DND-41 (cell line): ENCODE results near the gene ORM2.

Experiments used
- ATAC-seq: fragments of 200-7000 bp; cut with Tn5 transposase; 3 replicates; pipeline ENCODE4 v1.9.1; 2021; ENCODE audit warnings: low read depth; ENCODE audit not compliant: insufficient read depth
- DNase-seq: peaks from one replicate; pipeline ENCODE4 v3.0.0-alpha.2; 2020
- H2AFZ ChIP-seq: 2 replicates; pipeline ENCODE4 v1.6.0; 2012; ENCODE audit warnings: low read depth, low read length
- H3K27ac ChIP-seq: 2 replicates; pipeline ENCODE4 v1.5.1; 2012; ENCODE audit warnings: low read length, inconsistent platforms
- H3K27me3 ChIP-seq: fragments of 200-600 bp; sonication (generic); 2 replicates; pipeline ENCODE4 v1.6.0; 2012; ENCODE audit warnings: low read length, mild to moderate bottlenecking, inconsistent platforms; ENCODE audit not compliant: insufficient read depth, poor library complexity
- H3K36me3 ChIP-seq: 2 replicates; pipeline ENCODE4 v1.5.1; 2012; ENCODE audit warnings: low read length, inconsistent platforms; ENCODE audit not compliant: insufficient read depth
- H3K4me1 ChIP-seq: 2 replicates; pipeline ENCODE4 v1.5.1; 2012; ENCODE audit warnings: mild to moderate bottlenecking, low read length; ENCODE audit not compliant: insufficient read depth
- H3K4me2 ChIP-seq: 2 replicates; pipeline ENCODE4 v1.6.0; 2012; ENCODE audit warnings: mild to moderate bottlenecking, moderate library complexity, low read length, inconsistent platforms; ENCODE audit not compliant: insufficient read depth
- H3K4me3 ChIP-seq, 2 experiments: fragments of 200-600 bp in 1 of 2; shearing (Covaris generic) in 1 of 2; 2 replicates each; pipeline ENCODE4 v1.5.1; 2012 to 2016; ENCODE audit warnings: inconsistent platforms in 2 of 2, low read length in 2 of 2, mild to moderate bottlenecking in 2 of 2, low read depth in 1 of 2, moderate library complexity in 1 of 2
- H3K79me2 ChIP-seq: 2 replicates; pipeline ENCODE4 v1.6.0; 2012; ENCODE audit warnings: low read length, inconsistent platforms; ENCODE audit not compliant: insufficient read depth
- H3K9ac ChIP-seq: 2 replicates; pipeline ENCODE4 v1.6.0; 2012; ENCODE audit warnings: low read depth, mild to moderate bottlenecking, inconsistent platforms, low read length, moderate library complexity
- H3K9me3 ChIP-seq: 2 replicates; pipeline ENCODE4 v1.5.1; 2012; ENCODE audit warnings: low read length, moderate library complexity, mild to moderate bottlenecking, inconsistent platforms; ENCODE audit not compliant: insufficient read depth, severe bottlenecking
- H4K20me1 ChIP-seq: 2 replicates; pipeline ENCODE4 v1.6.0; 2012; ENCODE audit warnings: low read length; ENCODE audit not compliant: insufficient read depth
- EZH2 ChIP-seq: IDR thresholded peaks from 3 replicates; pipeline ENCODE4 v1.6.1; 2012; ENCODE audit warnings: borderline replicate concordance, low read depth, mild to moderate bottlenecking, moderate library complexity, low read length, inconsistent platforms; ENCODE audit not compliant: severe bottlenecking
- TF ChIP-seq, protein P1 (sequence below): IDR thresholded peaks from 2 replicates; pipeline ENCODE4 v1.5.1; 2012; ENCODE audit warnings: borderline replicate concordance, low read length, moderate library complexity, mild to moderate bottlenecking; ENCODE audit not compliant: poor library complexity, severe bottlenecking; ENCODE audit errors: extremely low read depth

Gene ORM2

GRCh38 chr9:114355821-114356220 lies 26.2 kb downstream of the ORM2 start:
- Histone ChIP-seq H3K4me3 (no peak overlapping the region), H3K27ac (no peak overlapping the region), H3K27me3 (no peaks in the 10 kb centered on the region), H2AFZ (no peak overlapping the region), H3K4me1 (no peaks in the 10 kb centered on the region), H3K9me3 (no peaks in the 10 kb centered on the region), H3K36me3 (peaks cover 85% of the 10 kb centered on the region), H4K20me1 (no peaks in the 10 kb centered on the region), H3K79me2 (no peaks in the 10 kb centered on the region), H3K9ac (no peak overlapping the region), H3K4me2 (no peak overlapping the region)
- TF ChIP-seq, protein P1, sequence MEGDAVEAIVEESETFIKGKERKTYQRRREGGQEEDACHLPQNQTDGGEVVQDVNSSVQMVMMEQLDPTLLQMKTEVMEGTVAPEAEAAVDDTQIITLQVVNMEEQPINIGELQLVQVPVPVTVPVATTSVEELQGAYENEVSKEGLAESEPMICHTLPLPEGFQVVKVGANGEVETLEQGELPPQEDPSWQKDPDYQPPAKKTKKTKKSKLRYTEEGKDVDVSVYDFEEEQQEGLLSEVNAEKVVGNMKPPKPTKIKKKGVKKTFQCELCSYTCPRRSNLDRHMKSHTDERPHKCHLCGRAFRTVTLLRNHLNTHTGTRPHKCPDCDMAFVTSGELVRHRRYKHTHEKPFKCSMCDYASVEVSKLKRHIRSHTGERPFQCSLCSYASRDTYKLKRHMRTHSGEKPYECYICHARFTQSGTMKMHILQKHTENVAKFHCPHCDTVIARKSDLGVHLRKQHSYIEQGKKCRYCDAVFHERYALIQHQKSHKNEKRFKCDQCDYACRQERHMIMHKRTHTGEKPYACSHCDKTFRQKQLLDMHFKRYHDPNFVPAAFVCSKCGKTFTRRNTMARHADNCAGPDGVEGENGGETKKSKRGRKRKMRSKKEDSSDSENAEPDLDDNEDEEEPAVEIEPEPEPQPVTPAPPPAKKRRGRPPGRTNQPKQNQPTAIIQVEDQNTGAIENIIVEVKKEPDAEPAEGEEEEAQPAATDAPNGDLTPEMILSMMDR, result no peak
- TF ChIP-seq EZH2, result no peak
- ATAC-seq, result no peak
- no peak for DNase-seq

DNA sequence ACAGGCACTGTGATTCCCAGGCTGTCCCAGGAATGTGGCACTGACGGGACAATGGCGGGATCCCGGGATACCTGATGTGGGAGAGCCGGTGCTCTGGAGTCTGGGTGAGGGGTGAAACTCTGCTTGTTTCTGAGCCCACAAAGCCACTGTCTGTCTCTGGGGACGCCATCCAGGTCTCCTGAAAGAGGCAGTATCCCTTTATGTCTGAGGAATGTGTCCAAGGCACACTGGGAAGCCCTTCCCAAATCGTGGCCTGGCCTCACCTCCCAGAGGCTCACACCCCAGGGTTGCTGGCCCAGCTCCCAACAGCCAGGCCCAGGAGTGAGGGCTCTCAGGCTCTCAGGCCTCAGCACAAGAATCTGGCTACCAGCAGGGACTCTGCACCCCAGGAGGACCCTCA lies 27.1 kb downstream of the ORM2 start:
- H3K4me2 ChIP-seq, result no peak overlapping the region
- H4K20me1 ChIP-seq, result no peaks in the 10 kb centered on the region
- H3K27ac ChIP-seq, result no peak overlapping the region
- H2AFZ ChIP-seq, result no peak overlapping the region
- ATAC-seq, result no peak
- TF ChIP-seq EZH2, result no peak
- TF ChIP-seq, protein P1, result no peak
- peaks cover 89% of the 10 kb centered on the region for H3K36me3 ChIP-seq
- no peak for DNase-seq
- H3K4me3 ChIP-seq, result no peak overlapping the region
- no peaks in the 10 kb centered on the region for H3K79me2 ChIP-seq
- H3K27me3 ChIP-seq, result no peaks in the 10 kb centered on the region
- no peaks in the 10 kb centered on the region for H3K4me1 ChIP-seq
- H3K9ac ChIP-seq, result no peak overlapping the region
- H3K9me3 ChIP-seq, result no peaks in the 10 kb centered on the region

DNA sequence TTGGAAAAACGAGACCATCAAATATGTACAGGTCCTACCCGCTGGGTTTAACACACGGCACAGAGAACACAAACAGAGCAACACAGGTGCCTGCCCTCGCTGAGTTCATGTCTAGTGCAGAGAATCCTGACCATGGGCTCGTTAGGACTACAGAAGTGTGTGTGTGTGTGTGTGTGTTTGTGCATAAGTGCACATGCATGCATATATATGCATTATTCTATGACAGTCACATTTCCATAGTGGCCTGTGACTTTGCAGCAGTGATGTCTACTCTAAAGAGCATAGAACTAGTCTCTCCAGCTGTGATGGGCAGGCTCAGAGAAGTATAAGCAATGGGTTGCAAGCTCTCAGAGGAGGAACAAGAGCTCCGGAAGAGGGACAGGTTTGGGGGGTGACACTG lies 27.7 kb downstream of the ORM2 start:
- H3K27me3 ChIP-seq, result no peaks in the 10 kb centered on the region
- no peak overlapping the region for H2AFZ ChIP-seq
- no peak for TF ChIP-seq EZH2
- TF ChIP-seq, protein P1, result no peak
- H3K9ac ChIP-seq, result no peak overlapping the region
- H3K4me3 ChIP-seq, result no peak overlapping the region
- DNase-seq (no peak), ATAC-seq (no peak)
- no peaks in the 10 kb centered on the region for H3K4me1 ChIP-seq
- H4K20me1 ChIP-seq, result no peaks in the 10 kb centered on the region
- no peaks in the 10 kb centered on the region for H3K79me2 ChIP-seq
- H3K9me3 ChIP-seq, result no peaks in the 10 kb centered on the region
- peaks cover 89% of the 10 kb centered on the region for H3K36me3 ChIP-seq
- no peak overlapping the region for H3K4me2 ChIP-seq
- no peak overlapping the region for H3K27ac ChIP-seq

GRCh38 chr9:114357911-114358328 lies 28.3 kb downstream of the ORM2 start:
- Histone ChIP-seq H3K9me3 (no peaks in the 10 kb centered on the region), H3K27me3 (no peaks in the 10 kb centered on the region), H3K4me3 (no peak overlapping the region), H3K27ac (no peak overlapping the region), H3K4me1 (no peaks in the 10 kb centered on the region), H4K20me1 (no peaks in the 10 kb centered on the region), H3K9ac (no peak overlapping the region), H3K36me3 (peaks cover 90% of the 10 kb centered on the region), H2AFZ (no peak overlapping the region), H3K4me2 (no peak overlapping the region), H3K79me2 (no peaks in the 10 kb centered on the region)
- no peak for DNase-seq
- ATAC-seq, result no peak
- TF ChIP-seq, protein P1, result no peak
- no peak for TF ChIP-seq EZH2
